Upper lobe of left lung (tissue), 4 donors: ENCODE measurements around the gene UGT1A9.

Source experiments
- CTCF ChIP-seq, 6 experiments: fragments of 450-650 bp in 4 of 6; fragments of 200-600 bp in 2 of 6; sonication (generic) in 2 of 6; IDR thresholded peaks; one replicate each; pipeline ENCODE4 v1.5.1; 2016 to 2019; ENCODE audit warnings: antibody characterized with exemption in 6 of 6
- EP300 ChIP-seq, 4 donors: sonication (generic); formaldehyde crosslinking; IDR thresholded peaks; one replicate each; pipeline ENCODE4 v1.5.1; 2017; ENCODE audit warnings: antibody characterized with exemption in 4 of 4, control low read depth in 2 of 4
- POLR2A ChIP-seq, 4 donors: fragments of 450-650 bp; IDR thresholded peaks; one replicate each; pipeline ENCODE4 v1.5.1; 2016 to 2017; ENCODE audit warnings: antibody characterized with exemption in 4 of 4, mild to moderate bottlenecking in 2 of 4
- POLR2AphosphoS5 ChIP-seq, 2 donors: sonication (generic); formaldehyde crosslinking; IDR thresholded peaks; one replicate each; pipeline ENCODE4 v1.5.1; 2017; ENCODE audit warnings: antibody characterized with exemption in 2 of 2

- TF ChIP-seq CTCF (IDR thresholded peaks at IDR 0.05) (no peak), POLR2AphosphoS5 (IDR thresholded peaks at IDR 0.05) (no peak), EP300 (IDR thresholded peaks at IDR 0.05) (no peak), POLR2A (IDR thresholded peaks at IDR 0.05) (no peak)
Measured at GRCh38 chr2:233816771-233817170, 145.1 kb downstream of the UGT1A9 start.
